H9 (cell line): ENCODE measurements around the gene KCTD2. TPM values are rescaled to one million over a fixed set of nuclear protein-coding genes. Genes with fewer than 3 reads are reported as not detected.

Experiments
- DNase-seq: peaks from one replicate; pipeline ENCODE4 v3.0.0-alpha.2; 2017
- H2AFZ ChIP-seq: one replicate; pipeline ENCODE4 v1.6.1; 2013; ENCODE audit warnings: mild to moderate bottlenecking, low read length, control low read depth, moderate library complexity
- H2AK5ac ChIP-seq: 2 replicates; pipeline ENCODE4 v1.6.1; 2013; ENCODE audit warnings: low read length, control low read depth, mixed read lengths; ENCODE audit not compliant: insufficient read length
- H2BK120ac ChIP-seq: one replicate; pipeline ENCODE4 v1.6.1; 2013; ENCODE audit warnings: low read depth, mild to moderate bottlenecking, low read length, control low read depth, inconsistent platforms; ENCODE audit not compliant: poor library complexity, severe bottlenecking
- H2BK12ac ChIP-seq: 2 replicates; pipeline ENCODE4 v1.6.1; 2013; ENCODE audit warnings: low read length, control low read depth, mixed read lengths, low read depth; ENCODE audit not compliant: insufficient read length
- H2BK15ac ChIP-seq: 2 replicates; pipeline ENCODE4 v1.6.1; 2013; ENCODE audit warnings: low read depth, low read length, control low read depth
- H2BK20ac ChIP-seq: one replicate; pipeline ENCODE4 v1.6.1; 2013; ENCODE audit warnings: low read depth, mild to moderate bottlenecking, low read length, control low read depth, inconsistent platforms; ENCODE audit not compliant: poor library complexity, severe bottlenecking
- H2BK5ac ChIP-seq: 2 replicates; pipeline ENCODE4 v1.6.1; 2013; ENCODE audit warnings: low read length, control low read depth, mixed read lengths; ENCODE audit not compliant: insufficient read length
- H3K14ac ChIP-seq: 2 replicates; pipeline ENCODE4 v1.6.1; 2013; ENCODE audit warnings: low read length, control low read depth; ENCODE audit not compliant: insufficient read depth
- H3K18ac ChIP-seq: 2 replicates; pipeline ENCODE4 v1.6.1; 2013; ENCODE audit warnings: low read depth, mild to moderate bottlenecking, mixed read lengths, low read length, control low read depth; ENCODE audit not compliant: insufficient read length
- H3K23ac ChIP-seq: 2 replicates; pipeline ENCODE4 v1.6.1; 2013; ENCODE audit warnings: low read length, control low read depth, mixed read lengths, low read depth; ENCODE audit not compliant: insufficient read length
- H3K23me2 ChIP-seq: 2 replicates; pipeline ENCODE4 v1.6.1; 2013; ENCODE audit warnings: low read depth, mild to moderate bottlenecking, mixed read lengths, low read length, control low read depth; ENCODE audit not compliant: insufficient read length, poor library complexity, severe bottlenecking
- H3K27ac ChIP-seq: 2 replicates; pipeline ENCODE4 v1.5.1; 2013; ENCODE audit warnings: low read length, control low read depth, mixed read lengths, low read depth; ENCODE audit not compliant: insufficient read length
- H3K27me3 ChIP-seq: 2 replicates; pipeline ENCODE4 v1.6.1; 2013; ENCODE audit warnings: low read length, control low read depth, inconsistent platforms; ENCODE audit not compliant: insufficient read depth
- H3K4ac ChIP-seq: 2 replicates; pipeline ENCODE4 v1.6.1; 2013; ENCODE audit warnings: low read depth, mild to moderate bottlenecking, control low read depth, inconsistent platforms, low read length, moderate library complexity
- H3K4me1 ChIP-seq: 2 replicates; pipeline ENCODE4 v1.6.1; 2013; ENCODE audit warnings: low read length, control low read depth, inconsistent platforms; ENCODE audit not compliant: insufficient read depth
- H3K4me2 ChIP-seq: 2 replicates; pipeline ENCODE4 v1.6.1; 2013; ENCODE audit warnings: low read length, control low read depth, mixed read lengths; ENCODE audit not compliant: insufficient read length, insufficient read depth
- H3K56ac ChIP-seq: 2 replicates; pipeline ENCODE4 v1.6.1; 2013; ENCODE audit warnings: low read depth, mild to moderate bottlenecking, mixed read lengths, low read length, control low read depth; ENCODE audit not compliant: insufficient read length
- H3K79me1 ChIP-seq: 2 replicates; pipeline ENCODE4 v1.6.1; 2013; ENCODE audit warnings: low read depth, mild to moderate bottlenecking, moderate library complexity, low read length, control low read depth, inconsistent platforms; ENCODE audit not compliant: insufficient read depth, poor library complexity, severe bottlenecking
- H3K79me2 ChIP-seq: 2 replicates; pipeline ENCODE4 v1.6.1; 2013; ENCODE audit warnings: low read length, control low read depth, inconsistent platforms; ENCODE audit not compliant: insufficient read depth
- H3K9ac ChIP-seq: 2 replicates; pipeline ENCODE4 v1.6.1; 2013; ENCODE audit warnings: low read length, control low read depth, mixed read lengths; ENCODE audit not compliant: insufficient read length; ENCODE audit errors: extremely low read depth
- H3K9me3 ChIP-seq: one replicate; pipeline ENCODE4 v1.6.1; 2013; ENCODE audit warnings: low read depth, low read length, inconsistent platforms; ENCODE audit not compliant: control insufficient read depth
- H3T11ph ChIP-seq: one replicate; pipeline ENCODE4 v1.6.1; 2013; ENCODE audit warnings: mild to moderate bottlenecking, low read length, control low read depth, inconsistent platforms
- H4K20me1 ChIP-seq: one replicate; pipeline ENCODE4 v1.6.1; 2013; ENCODE audit not compliant: control insufficient read depth, insufficient read length, insufficient read depth
- H4K5ac ChIP-seq: 2 replicates; pipeline ENCODE4 v1.6.1; 2013; ENCODE audit warnings: low read depth, mild to moderate bottlenecking, mixed read lengths, low read length, control low read depth; ENCODE audit not compliant: insufficient read length
- H4K8ac ChIP-seq: replicated peaks from 2 replicates; pipeline ENCODE4 v1.6.1; 2013; ENCODE audit warnings: low read length, control low read depth, mixed read lengths, low read depth; ENCODE audit not compliant: insufficient read length
- H4K91ac ChIP-seq: 2 replicates; pipeline ENCODE4 v1.6.1; 2013; ENCODE audit warnings: low read depth, mild to moderate bottlenecking, moderate library complexity, mixed read lengths, low read length, control low read depth; ENCODE audit not compliant: insufficient read length
- H3K27ac Mint-ChIP-seq, 3 experiments: 2 replicates in 2 of 3; 3 replicates in 1 of 3; pipeline ENCODE4 v1.8.0; 2020 to 2021; ENCODE audit warnings: mixed read lengths in 3 of 3, mild to moderate bottlenecking in 1 of 3, moderate library complexity in 1 of 3
- H3K27me3 Mint-ChIP-seq: 2 replicates; pipeline ENCODE4 v1.8.0; 2021; ENCODE audit warnings: low read depth, mild to moderate bottlenecking, moderate library complexity, mixed read lengths
- H3K36me3 Mint-ChIP-seq, 3 experiments: 2 replicates in 2 of 3; 3 replicates in 1 of 3; pipeline ENCODE4 v1.8.0; 2020 to 2021; ENCODE audit warnings: low read depth in 3 of 3, mixed read lengths in 3 of 3; ENCODE audit not compliant: insufficient read depth in 1 of 3
- H3K4me1 Mint-ChIP-seq, 2 experiments: 2 replicates each; pipeline ENCODE4 v1.8.0; 2020; ENCODE audit warnings: mixed read lengths in 2 of 2
- H3K4me3 Mint-ChIP-seq, 2 experiments: 2 replicates in 1 of 2; 3 replicates in 1 of 2; pipeline ENCODE4 v1.8.0; 2020 to 2021; ENCODE audit warnings: mild to moderate bottlenecking in 2 of 2, mixed read lengths in 2 of 2, moderate library complexity in 1 of 2
- H3K9me3 Mint-ChIP-seq, 2 experiments: 2 replicates in 1 of 2; 3 replicates in 1 of 2; pipeline ENCODE4 v1.8.0; 2020; ENCODE audit warnings: mild to moderate bottlenecking in 2 of 2, mixed read lengths in 2 of 2, moderate library complexity in 1 of 2
- CTCF ChIP-seq: fragments of 200-600 bp; sonication (generic); conservative IDR thresholded peaks from 3 replicates; pipeline ENCODE4 v1.8.0; 2021; ENCODE audit warnings: antibody characterized with exemption, mild to moderate bottlenecking
- WGBS: extraction: QIAGEN DNeasy Blood & Tissue Kit; methylation state at CpG from one replicate; pipeline ENCODE4 v1.1.7; 2013; ENCODE audit warnings: missing lambda C conversion rate, low lambda C conversion rate, mixed read lengths; ENCODE audit not compliant: insufficient read length; ENCODE audit errors: extremely low coverage; 5-methylcytosine and 5-hydroxymethylcytosine counted together
- total RNA-seq: library from RNA; stranded (reverse); gene quantifications from 2 replicates; pipeline ENCODE4 v1.2.1, GENCODE V29; 2021

The KCTD2 gene
- total RNA-seq, 1 experiment from 2014 or later, result 40.1 TPM

- WGBS, result no CpG with 5 or more reads among the region's 10 CpGs
- Histone ChIP-seq H2BK120ac (no peak overlapping the region), H3K23ac (no peak overlapping the region), H3T11ph (no peak overlapping the region), H3K9me3 (no peaks in the 10 kb centered on the region), H4K20me1 (no peaks in the 10 kb centered on the region), H3K27me3 (no peaks in the 10 kb centered on the region), H3K27ac (no peak overlapping the region), H3K14ac (no peak overlapping the region), H3K18ac (no peak overlapping the region), H3K23me2 (peaks cover 3% of the 10 kb centered on the region), H2BK15ac (no peak overlapping the region), H3K4ac (no peak overlapping the region), H3K4me1 (no peaks in the 10 kb centered on the region; the same call in 1 of the 2 replicates), H2BK12ac (no peak overlapping the region), H3K4me2 (peak overlapping the region; percentile 53), H4K5ac (no peak overlapping the region), H2BK5ac (no peak overlapping the region), H4K8ac (no peak overlapping the region), H3K56ac (no peak overlapping the region), H2AK5ac (no peak overlapping the region), H3K9ac (no peak overlapping the region), H3K79me1 (no peaks in the 10 kb centered on the region), H3K79me2 (no peaks in the 10 kb centered on the region), H2BK20ac (no peak overlapping the region), H2AFZ (no peak overlapping the region), H4K91ac (no peak overlapping the region)
- DNase-seq, result peak; percentile 68
- H3K9me3 Mint-ChIP-seq, result peaks cover 25 to 33% of the 10 kb centered on the region in 2 experiments
- H3K4me3 Mint-ChIP-seq, result peak overlapping the region; percentile 96 to 98
- TF ChIP-seq CTCF, result no peak
- H3K4me1 Mint-ChIP-seq, result peaks cover 15 to 22% of the 10 kb centered on the region in 2 experiments
- peaks cover 20% of the 10 kb centered on the region for H3K27me3 Mint-ChIP-seq
- peaks cover 6 to 22% (median 15%) of the 10 kb centered on the region in 3 experiments; a peak in 6 of 7 replicates for H3K36me3 Mint-ChIP-seq
- peak overlapping the region in 1 of 3 experiments; percentile 78; a peak in 1 of 7 replicates for H3K27ac Mint-ChIP-seq
Measured at GRCh38 chr17:75031972-75032719, 14.9 kb upstream of the KCTD2 start.
